Keratinocyte (primary cell): ENCODE data around the gene UBXN6. TPM values are rescaled to one million over a fixed set of nuclear protein-coding genes. Genes with fewer than 3 reads are reported as not detected.

Experiments used
- DNase-seq: peaks from one replicate; pipeline ENCODE4 v3.0.0-alpha.2; 2011; ENCODE audit warnings: low read depth, missing footprints, low spot score
- FAIRE-seq: peaks from 2 replicates; lab custom pipeline; 2011; peaks lifted over from hg19 to GRCh38; lab: Jason Lieb, UNC
- H2AFZ ChIP-seq: 2 replicates; pipeline ENCODE4 v1.6.0; 2012; ENCODE audit warnings: low read length, control low read depth, inconsistent platforms; ENCODE audit not compliant: control insufficient read depth
- H3K27ac ChIP-seq: 2 replicates; pipeline ENCODE4 v1.5.1; 2011; ENCODE audit warnings: low read length; ENCODE audit not compliant: control insufficient read depth, insufficient read depth
- H3K27me3 ChIP-seq: 3 replicates; pipeline ENCODE4 v1.6.0; 2011; ENCODE audit warnings: low read length; ENCODE audit not compliant: control insufficient read depth, insufficient read depth; ENCODE audit errors: extremely low read depth
- H3K36me3 ChIP-seq, 2 experiments: 2 replicates in 1 of 2; 3 replicates in 1 of 2; pipeline ENCODE4 v1.5.1; 2011; ENCODE audit warnings: low read length in 2 of 2, mild to moderate bottlenecking in 1 of 2; ENCODE audit not compliant: control insufficient read depth in 2 of 2, insufficient read depth in 2 of 2; ENCODE audit errors: extremely low read depth in 1 of 2
- H3K4me1 ChIP-seq: 3 replicates; pipeline ENCODE4 v1.5.1; 2011; ENCODE audit warnings: low read length; ENCODE audit not compliant: control insufficient read depth, insufficient read depth; ENCODE audit errors: extremely low read depth
- H3K4me2 ChIP-seq: 3 replicates; pipeline ENCODE4 v1.6.0; 2011; ENCODE audit warnings: low read depth, low read length; ENCODE audit not compliant: control insufficient read depth, insufficient read depth; ENCODE audit errors: extremely low read depth
- H3K4me3 ChIP-seq, 3 experiments: fragments of 200-600 bp in 1 of 3; sonication (generic) in 1 of 3; 2 replicates in 2 of 3; 3 replicates in 1 of 3; pipeline ENCODE4 v1.5.1; 2011 to 2016; ENCODE audit warnings: low read length in 3 of 3, mild to moderate bottlenecking in 3 of 3, control low read depth in 2 of 3, inconsistent platforms in 1 of 3, low read depth in 1 of 3, mixed read lengths in 1 of 3, mixed run types in 1 of 3, moderate library complexity in 1 of 3; ENCODE audit not compliant: control insufficient read depth in 2 of 3, insufficient read depth in 2 of 3; ENCODE audit errors: extremely low read depth in 1 of 3
- H3K79me2 ChIP-seq: 2 replicates; pipeline ENCODE4 v1.6.0; 2012; ENCODE audit warnings: low read length; ENCODE audit not compliant: control insufficient read depth, insufficient read depth
- H3K9ac ChIP-seq: 3 replicates; pipeline ENCODE4 v1.6.0; 2011; ENCODE audit warnings: low read length; ENCODE audit not compliant: control insufficient read depth, insufficient read depth; ENCODE audit errors: extremely low read depth
- H3K9me1 ChIP-seq: 3 replicates; pipeline ENCODE4 v1.6.0; 2011; ENCODE audit warnings: low read length; ENCODE audit not compliant: control insufficient read depth, insufficient read depth; ENCODE audit errors: extremely low read depth
- H3K9me3 ChIP-seq: 2 replicates; pipeline ENCODE4 v1.5.1; 2012; ENCODE audit warnings: low read depth, low read length; ENCODE audit not compliant: control insufficient read depth
- H4K20me1 ChIP-seq: 3 replicates; pipeline ENCODE4 v1.6.0; 2011; ENCODE audit warnings: low read length; ENCODE audit not compliant: control insufficient read depth, insufficient read depth; ENCODE audit errors: extremely low read depth
- EZH2 ChIP-seq: IDR thresholded peaks from one replicate; pipeline ENCODE4 v1.6.1; 2012; ENCODE audit warnings: inconsistent platforms, mild to moderate bottlenecking, low read length, moderate library complexity
- dilution Hi-C: fragments of 300-500 bp; cut with MboI; formaldehyde crosslinking; loops from one replicate; pipeline ENCODE4 v1.7.0; 2020; ENCODE audit warnings: low sequenced_read_pairs; ENCODE audit not compliant: extremely low pct_ligation_motif_present
- polyA plus RNA-seq, 5 experiments: library from polyadenylated mRNA; depleted of rRNA in 3 of 5; stranded (reverse) in 3 of 5; stranded (forward) in 1 of 5; unstranded in 1 of 5; fragments of >200 nt; gene quantifications; 1 replicate in 1 of 5; 2 replicates in 3 of 5; 3 replicates in 1 of 5; pipeline versions ENCODE4 v1.2.1 to v1.2.3, GENCODE V29; 2011 to 2012; ENCODE audit warnings: missing spikeins in 2 of 5, low read depth in 1 of 5, low replicate concordance in 1 of 5
- small RNA-seq, 3 experiments: library from RNA; depleted of rRNA; stranded (forward); fragments of <200 nt; gene quantifications; one replicate each; pipeline ENCODE3, GENCODE V24; 2012; ENCODE audit warnings: low read depth in 3 of 3, low replicate concordance in 1 of 3; ENCODE audit not compliant: insufficient read length in 3 of 3
- TF ChIP-seq, protein P1 (sequence below), 3 experiments: IDR thresholded peaks in 1 of 3; conservative IDR thresholded peaks in 1 of 3; optimal IDR thresholded peaks in 1 of 3; 2 replicates in 2 of 3; 3 replicates in 1 of 3; pipeline versions ENCODE3 to v1.5.1; 2011; ENCODE audit warnings: low read length in 3 of 3, mild to moderate bottlenecking in 3 of 3, moderate library complexity in 2 of 3, control low read depth in 1 of 3, inconsistent platforms in 1 of 3; ENCODE audit not compliant: insufficient read depth in 2 of 3; ENCODE audit errors: extremely low read depth in 1 of 3

Gene UBXN6
- polyA plus RNA-seq, 1 donor (not counting 4 experiments of a cell fraction or from before 2014, with no cell fraction given) = 36.4 TPM

DNA sequence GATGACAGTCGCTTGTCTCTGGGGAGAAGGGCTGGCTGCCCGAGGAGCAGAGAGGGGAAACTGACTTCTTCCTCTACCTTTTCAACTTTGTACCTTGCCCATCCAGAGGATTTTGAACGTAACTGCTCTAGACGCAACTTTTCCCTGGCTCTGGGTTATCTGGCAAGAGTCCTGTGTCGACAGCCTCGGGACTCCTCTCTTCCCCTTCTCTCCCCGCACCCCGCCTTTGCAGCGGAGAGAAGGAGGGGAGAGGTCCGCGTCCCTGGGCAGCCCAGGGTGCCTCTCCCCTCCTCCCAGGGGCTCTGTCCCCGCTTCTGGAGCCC lies 57.8 kb downstream of the UBXN6 start:
- peaks cover 15% of the 10 kb centered on the region for H3K4me1 ChIP-seq
- H3K4me3 ChIP-seq = peak overlapping the region; percentile 68 to 100 (median 98)
- no peaks in the 10 kb centered on the region for H3K27me3 ChIP-seq
- peaks cover 5 to 24% of the 10 kb centered on the region in 2 experiments for H3K36me3 ChIP-seq
- H3K27ac ChIP-seq = peak overlapping the region; percentile 91
- no peaks in the 10 kb centered on the region for H4K20me1 ChIP-seq
- H3K79me2 ChIP-seq = peaks cover 75% of the 10 kb centered on the region
- no peaks in the 10 kb centered on the region for H3K9me1 ChIP-seq
- H2AFZ ChIP-seq = peak overlapping the region; percentile 16
- peak overlapping the region; percentile 89 for H3K9ac ChIP-seq
- peak overlapping the region; percentile 92 for H3K4me2 ChIP-seq
- H3K9me3 ChIP-seq = no peaks in the 10 kb centered on the region
- TF ChIP-seq EZH2 = no peak
- TF ChIP-seq, protein P1, sequence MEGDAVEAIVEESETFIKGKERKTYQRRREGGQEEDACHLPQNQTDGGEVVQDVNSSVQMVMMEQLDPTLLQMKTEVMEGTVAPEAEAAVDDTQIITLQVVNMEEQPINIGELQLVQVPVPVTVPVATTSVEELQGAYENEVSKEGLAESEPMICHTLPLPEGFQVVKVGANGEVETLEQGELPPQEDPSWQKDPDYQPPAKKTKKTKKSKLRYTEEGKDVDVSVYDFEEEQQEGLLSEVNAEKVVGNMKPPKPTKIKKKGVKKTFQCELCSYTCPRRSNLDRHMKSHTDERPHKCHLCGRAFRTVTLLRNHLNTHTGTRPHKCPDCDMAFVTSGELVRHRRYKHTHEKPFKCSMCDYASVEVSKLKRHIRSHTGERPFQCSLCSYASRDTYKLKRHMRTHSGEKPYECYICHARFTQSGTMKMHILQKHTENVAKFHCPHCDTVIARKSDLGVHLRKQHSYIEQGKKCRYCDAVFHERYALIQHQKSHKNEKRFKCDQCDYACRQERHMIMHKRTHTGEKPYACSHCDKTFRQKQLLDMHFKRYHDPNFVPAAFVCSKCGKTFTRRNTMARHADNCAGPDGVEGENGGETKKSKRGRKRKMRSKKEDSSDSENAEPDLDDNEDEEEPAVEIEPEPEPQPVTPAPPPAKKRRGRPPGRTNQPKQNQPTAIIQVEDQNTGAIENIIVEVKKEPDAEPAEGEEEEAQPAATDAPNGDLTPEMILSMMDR (optimal IDR thresholded peaks at IDR 0.05 in 1 of 3, IDR thresholded peaks at IDR 0.05 in 1 of 3, conservative IDR thresholded peaks at IDR 0.05 in 1 of 3; ENCODE audit: extremely low read depth in 1 of 3, insufficient read depth in 2 of 3, low read length in 3 of 3) = no peak
- dilution Hi-C loops = no loop called here
- DNase-seq (no peak), FAIRE-seq (no peak)

DNA sequence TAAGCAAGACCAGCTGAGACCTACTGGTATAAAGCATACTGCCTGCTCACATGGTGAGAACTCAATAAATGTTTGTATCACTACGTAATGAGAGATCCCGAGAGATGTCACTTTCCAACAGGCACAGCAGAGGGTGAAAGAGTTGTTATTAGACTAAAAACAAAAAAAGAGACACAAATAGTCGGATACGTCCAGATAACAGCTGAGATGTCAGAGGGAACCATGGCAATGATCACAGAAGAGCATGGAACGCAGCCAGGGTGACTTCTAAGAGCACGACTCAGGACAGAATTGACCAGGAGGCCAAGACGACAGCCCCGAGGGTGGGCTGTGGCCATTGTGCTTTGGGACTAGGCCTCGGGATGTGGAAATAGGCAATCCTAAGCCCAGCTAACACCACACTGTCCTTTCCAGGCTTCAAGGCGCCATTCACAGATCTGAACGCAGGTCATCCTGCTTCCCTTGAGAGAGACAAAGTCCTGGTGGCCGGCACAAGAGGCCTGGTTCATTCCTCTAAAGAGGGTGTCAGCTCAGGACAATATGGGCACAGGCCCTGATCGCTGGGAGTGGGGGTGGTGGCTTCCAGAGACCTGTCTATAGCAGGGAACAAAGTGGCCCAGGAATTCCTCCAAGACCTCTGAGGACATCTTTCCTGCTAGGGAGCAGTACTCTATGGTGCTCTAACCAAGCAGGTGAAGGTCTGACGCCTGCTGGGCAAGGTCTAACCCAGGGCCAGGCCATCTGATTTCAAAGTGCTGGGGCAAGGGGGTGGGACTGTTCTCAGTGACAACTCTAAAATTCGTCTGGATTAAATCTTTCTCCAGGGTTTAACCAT lies 60.4 kb downstream of the UBXN6 start:
- no peak overlapping the region for H2AFZ ChIP-seq

More for the DNA sequence above, 60.4 kb downstream of the UBXN6 start:
- TF ChIP-seq, protein P1 (optimal IDR thresholded peaks at IDR 0.05 in 1 of 3, IDR thresholded peaks at IDR 0.05 in 1 of 3, conservative IDR thresholded peaks at IDR 0.05 in 1 of 3; ENCODE audit: extremely low read depth in 1 of 3, insufficient read depth in 2 of 3, low read length in 3 of 3) = no peak
- TF ChIP-seq EZH2 = no peak
- H3K27me3 ChIP-seq = no peaks in the 10 kb centered on the region
- no peak for DNase-seq
- H3K9me3 ChIP-seq = no peaks in the 10 kb centered on the region
- H3K4me1 ChIP-seq = peaks cover 13% of the 10 kb centered on the region
- no peaks in the 10 kb centered on the region for H3K9me1 ChIP-seq
- no peaks in the 10 kb centered on the region for H4K20me1 ChIP-seq
- peaks cover 6 to 30% of the 10 kb centered on the region in 2 experiments for H3K36me3 ChIP-seq
- no peak overlapping the region for H3K4me3 ChIP-seq
- H3K4me2 ChIP-seq = no peak overlapping the region
- no peak overlapping the region for H3K9ac ChIP-seq
- peaks cover 78% of the 10 kb centered on the region for H3K79me2 ChIP-seq
- H3K27ac ChIP-seq = no peak overlapping the region
- dilution Hi-C loops = no loop called here
- no peak for FAIRE-seq

Small RNA genes lying within 50 kb of the gene (small RNA-seq; reads per million reads assigned to genes)
- 0 reads per million in 3 experiments for gene MIR4746

Other genes with a start within 250 kb of the UBXN6 start
- gene EBI3, start 228.3 kb downstream of the UBXN6 start, polyA plus RNA-seq = 0.05 to 0.21 TPM in 2 of 3 replicates, not detected in the other
- gene YJU2, start 210.7 kb downstream of the UBXN6 start, polyA plus RNA-seq = 10.8 to 17.0 TPM (median 13.7 TPM) in 3 replicates
- gene SHD, start 178.5 kb downstream of the UBXN6 start, polyA plus RNA-seq = not detected in 3 replicates
- gene TMIGD2, start 155.4 kb downstream of the UBXN6 start, polyA plus RNA-seq = not detected in 3 replicates
- 0.35 to 1.8 TPM (median 0.49 TPM) in 3 replicates for gene FSD1, start 153.2 kb downstream of the UBXN6 start, polyA plus RNA-seq
- gene STAP2, start 119.0 kb downstream of the UBXN6 start, polyA plus RNA-seq = 53.8 to 80.5 TPM (median 60.0 TPM) in 3 replicates
- gene MPND, start 114.2 kb downstream of the UBXN6 start, polyA plus RNA-seq = 4.2 to 4.7 TPM (median 4.6 TPM) in 3 replicates
- 47.4 to 61.0 TPM (median 52.7 TPM) in 3 replicates for gene SH3GL1, start 57.2 kb downstream of the UBXN6 start, polyA plus RNA-seq
- 5.2 to 12.5 TPM (median 10.6 TPM) in 3 replicates for gene CHAF1A, start 55.2 kb downstream of the UBXN6 start, polyA plus RNA-seq
- gene HDGFL2, start 14.5 kb upstream of the UBXN6 start, polyA plus RNA-seq = 19.5 to 22.0 TPM (median 21.6 TPM) in 3 replicates
- 0.01 TPM in 1 of 3 replicates, not detected in the others for gene PLIN4, start 60.7 kb upstream of the UBXN6 start, polyA plus RNA-seq
- gene PLIN5, start 77.4 kb upstream of the UBXN6 start, polyA plus RNA-seq = 0.04 TPM in 1 of 3 replicates, not detected in the others
- gene LRG1, start 82.2 kb upstream of the UBXN6 start, polyA plus RNA-seq = 1.2 to 3.5 TPM (median 1.3 TPM) in 3 replicates
- gene SEMA6B, start 101.9 kb upstream of the UBXN6 start, polyA plus RNA-seq = 0.41 to 1.1 TPM (median 1.1 TPM) in 3 replicates
- 2.5 to 5.1 TPM (median 4.7 TPM) in 3 replicates for gene TNFAIP8L1, start 181.7 kb upstream of the UBXN6 start, polyA plus RNA-seq
- 80.3 to 141 TPM (median 85.9 TPM) in 3 replicates for gene MYDGF, start 212.5 kb upstream of the UBXN6 start, polyA plus RNA-seq